Activated naive CD8-positive, alpha-beta T cell treated with anti-CD3 and anti-CD28 coated beads, Interleukin-2, amount 10 ng/mL, durations not matched to agents 7 days and 5 days (primary cell): Measurements from ENCODE around the gene PAX7. TPM values are rescaled to one million over a fixed set of nuclear protein-coding genes. Genes with fewer than 3 reads are reported as not detected.

Experiments
- ATAC-seq: fragments of 150-1000 bp; cut with Tn5 transposase; one replicate; pipeline ENCODE4 v1.10.0; 2021; ENCODE audit warnings: low read depth, moderate library complexity
- POLR2A ChIA-PET: fragments of 350-600 bp; sonication (Branson Sonifier 250); formaldehyde crosslinking; loops from one replicate; lab custom pipeline; 2021; ENCODE audit warnings: antibody characterized with exemption; lab: Charles Lee
- DNase-seq: peaks from one replicate; pipeline ENCODE4 v3.0.0; 2021
- H3K27ac Mint-ChIP-seq: one replicate; pipeline ENCODE4 v1.8.0; 2022; ENCODE audit warnings: mild to moderate bottlenecking, mixed read lengths
- H3K27me3 Mint-ChIP-seq: one replicate; pipeline ENCODE4 v1.8.0; 2022; ENCODE audit warnings: mild to moderate bottlenecking, moderate library complexity, mixed read lengths
- H3K36me3 Mint-ChIP-seq: one replicate; pipeline ENCODE4 v1.8.0; 2021; ENCODE audit warnings: mild to moderate bottlenecking, mixed read lengths
- H3K4me1 Mint-ChIP-seq: one replicate; pipeline ENCODE4 v1.8.0; 2021; ENCODE audit warnings: mixed read lengths
- H3K4me3 Mint-ChIP-seq: one replicate; pipeline ENCODE4 v1.8.0; 2022; ENCODE audit warnings: mild to moderate bottlenecking, moderate library complexity, mixed read lengths
- H3K9me3 Mint-ChIP-seq: one replicate; pipeline ENCODE4 v1.8.0; 2021; ENCODE audit warnings: mixed read lengths
- total RNA-seq, 2 experiments: library from RNA; stranded (reverse); gene quantifications; one replicate each; pipeline ENCODE4 v1.2.3, GENCODE V29; 2021

The PAX7 gene
- total RNA-seq, 2 experiments from 2014 or later, result not detected

GRCh38 chr1:18606443-18607288 is 24.0 kb upstream of the PAX7 start:
- no peak overlapping the region for H3K27ac Mint-ChIP-seq
- H3K9me3 Mint-ChIP-seq, result no peaks in the 10 kb centered on the region
- POLR2A ChIA-PET, result no interaction called here
- DNase-seq, result no peak
- H3K27me3 Mint-ChIP-seq, result peaks cover 3% of the 10 kb centered on the region
- H3K4me3 Mint-ChIP-seq, result no peak overlapping the region
- no peaks in the 10 kb centered on the region for H3K4me1 Mint-ChIP-seq
- no peak for ATAC-seq
- no peaks in the 10 kb centered on the region for H3K36me3 Mint-ChIP-seq

- DNase-seq (no peak), ATAC-seq (no peak)
- no peaks in the 10 kb centered on the region for H3K9me3 Mint-ChIP-seq
- no peak overlapping the region for H3K27ac Mint-ChIP-seq
- H3K4me3 Mint-ChIP-seq, result no peak overlapping the region
- no peaks in the 10 kb centered on the region for H3K36me3 Mint-ChIP-seq
- no peaks in the 10 kb centered on the region for H3K4me1 Mint-ChIP-seq
- POLR2A ChIA-PET, result no interaction called here
- peaks cover 9% of the 10 kb centered on the region for H3K27me3 Mint-ChIP-seq
Observed at GRCh38 chr1:18607289-18607760, 23.3 kb upstream of the PAX7 start.

GRCh38 chr1:18608534-18608933 is 22.1 kb upstream of the PAX7 start:
- Mint-ChIP-seq H3K4me3 (no peak overlapping the region), H3K9me3 (no peaks in the 10 kb centered on the region), H3K36me3 (no peaks in the 10 kb centered on the region), H3K4me1 (no peaks in the 10 kb centered on the region), H3K27ac (no peak overlapping the region), H3K27me3 (peaks cover 9% of the 10 kb centered on the region)
- ATAC-seq (no peak), DNase-seq (no peak)
- POLR2A ChIA-PET, result no interaction called here

- Mint-ChIP-seq H3K9me3 (no peaks in the 10 kb centered on the region), H3K27ac (no peak overlapping the region), H3K27me3 (peaks cover 15% of the 10 kb centered on the region), H3K4me3 (no peak overlapping the region), H3K4me1 (no peaks in the 10 kb centered on the region), H3K36me3 (no peaks in the 10 kb centered on the region)
- DNase-seq (no peak), ATAC-seq (no peak)
- POLR2A ChIA-PET, result no interaction called here
Observed at GRCh38 chr1:18611311-18611710, 19.3 kb upstream of the PAX7 start.

GRCh38 chr1:18612073-18612472 is 18.6 kb upstream of the PAX7 start:
- Mint-ChIP-seq H3K4me1 (no peaks in the 10 kb centered on the region), H3K9me3 (no peaks in the 10 kb centered on the region), H3K4me3 (no peak overlapping the region), H3K36me3 (no peaks in the 10 kb centered on the region), H3K27ac (no peak overlapping the region), H3K27me3 (peaks cover 15% of the 10 kb centered on the region)
- POLR2A ChIA-PET, result no interaction called here
- ATAC-seq (no peak), DNase-seq (no peak)

GRCh38 chr1:18614069-18614735 is 16.4 kb upstream of the PAX7 start:
- no peaks in the 10 kb centered on the region for H3K4me1 Mint-ChIP-seq
- H3K9me3 Mint-ChIP-seq, result no peaks in the 10 kb centered on the region
- POLR2A ChIA-PET, result no interaction called here
- DNase-seq, result no peak
- no peaks in the 10 kb centered on the region for H3K36me3 Mint-ChIP-seq
- no peak overlapping the region for H3K27ac Mint-ChIP-seq
- ATAC-seq, result no peak
- no peak overlapping the region for H3K4me3 Mint-ChIP-seq
- peaks cover 15% of the 10 kb centered on the region for H3K27me3 Mint-ChIP-seq

- peaks cover 21% of the 10 kb centered on the region for H3K27me3 Mint-ChIP-seq
- DNase-seq (no peak), ATAC-seq (no peak)
- POLR2A ChIA-PET, result no interaction called here
- H3K4me1 Mint-ChIP-seq, result no peaks in the 10 kb centered on the region
- no peak overlapping the region for H3K4me3 Mint-ChIP-seq
- H3K9me3 Mint-ChIP-seq, result no peaks in the 10 kb centered on the region
- H3K27ac Mint-ChIP-seq, result no peak overlapping the region
- no peaks in the 10 kb centered on the region for H3K36me3 Mint-ChIP-seq
Observed at GRCh38 chr1:18618546-18619466, 11.8 kb upstream of the PAX7 start.

GRCh38 chr1:18619467-18619835 is 11.2 kb upstream of the PAX7 start:
- no peak overlapping the region for H3K4me3 Mint-ChIP-seq
- H3K9me3 Mint-ChIP-seq, result no peaks in the 10 kb centered on the region
- no peaks in the 10 kb centered on the region for H3K36me3 Mint-ChIP-seq
- peaks cover 23% of the 10 kb centered on the region for H3K27me3 Mint-ChIP-seq
- no peak for DNase-seq
- no peak overlapping the region for H3K27ac Mint-ChIP-seq
- POLR2A ChIA-PET, result no interaction called here
- ATAC-seq, result no peak
- no peaks in the 10 kb centered on the region for H3K4me1 Mint-ChIP-seq

GRCh38 chr1:18628511-18628910 is 2.1 kb upstream of the PAX7 start:
- Mint-ChIP-seq H3K27me3 (peaks cover 84% of the 10 kb centered on the region), H3K4me3 (no peak overlapping the region), H3K9me3 (no peaks in the 10 kb centered on the region), H3K36me3 (peaks cover 4% of the 10 kb centered on the region), H3K27ac (no peak overlapping the region), H3K4me1 (peaks cover 4% of the 10 kb centered on the region)
- DNase-seq (no peak), ATAC-seq (no peak)
- POLR2A ChIA-PET, result no interaction called here

- no peak for ATAC-seq
- Mint-ChIP-seq H3K4me1 (peaks cover 4% of the 10 kb centered on the region), H3K9me3 (no peaks in the 10 kb centered on the region), H3K27ac (peak overlapping the region; percentile 34), H3K36me3 (peaks cover 6% of the 10 kb centered on the region), H3K4me3 (no peak overlapping the region), H3K27me3 (peaks cover 88% of the 10 kb centered on the region)
- POLR2A ChIA-PET, result no interaction called here
- no peak for DNase-seq
Observed at GRCh38 chr1:18629659-18630510, 761 bp upstream of the PAX7 start.

- Mint-ChIP-seq H3K4me3 (no peak overlapping the region), H3K27ac (peak overlapping the region; percentile 72), H3K27me3 (peaks cover 90% of the 10 kb centered on the region), H3K4me1 (peaks cover 5% of the 10 kb centered on the region), H3K36me3 (peaks cover 6% of the 10 kb centered on the region), H3K9me3 (no peaks in the 10 kb centered on the region)
- no peak for ATAC-seq
- POLR2A ChIA-PET, result no interaction called here
- DNase-seq, result no peak
Observed at GRCh38 chr1:18631496-18632217, 1.0 kb downstream of the PAX7 start.

- Mint-ChIP-seq H3K4me1 (peaks cover 5% of the 10 kb centered on the region), H3K4me3 (peak overlapping the region; percentile 11), H3K9me3 (no peaks in the 10 kb centered on the region), H3K27me3 (peaks cover 90% of the 10 kb centered on the region), H3K36me3 (peaks cover 6% of the 10 kb centered on the region), H3K27ac (peak overlapping the region; percentile 72)
- POLR2A ChIA-PET, result no interaction called here
- no peak for ATAC-seq
- DNase-seq, result no peak
Observed at GRCh38 chr1:18632218-18632588, 1.6 kb downstream of the PAX7 start.
